Bronchial epithelial cell (primary cell): ENCODE data around the gene ATP1B1. TPM values are rescaled to one million over a fixed set of nuclear protein-coding genes. Genes with fewer than 3 reads are reported as not detected.
A peak's percentile ranks its signal among the peaks of the same experiment; 100 is the strongest.
"Not testable (repeated sequence)": the region's sequence is repeated elsewhere in the genome, so short reads cannot be mapped to it uniquely, and the experiment has no call there.

Experiments
- DNase-seq: peaks from one replicate; pipeline ENCODE4 v3.0.0-alpha.2; 2010; ENCODE audit warnings: low read depth
- FAIRE-seq: peaks from 2 replicates; lab custom pipeline; 2011; peaks lifted over from hg19 to GRCh38; lab: Jason Lieb, UNC
- H3K27me3 ChIP-seq: 2 replicates; pipeline ENCODE4 v1.5.1; 2011; ENCODE audit warnings: low read length; ENCODE audit not compliant: control insufficient read depth, insufficient read depth
- H3K36me3 ChIP-seq: 2 replicates; pipeline ENCODE4 v1.5.1; 2011; ENCODE audit warnings: low read length; ENCODE audit not compliant: control insufficient read depth, insufficient read depth
- H3K4me3 ChIP-seq: 2 replicates; pipeline ENCODE4 v1.5.1; 2011; ENCODE audit warnings: mild to moderate bottlenecking, low read depth, low read length, control low read depth
- CTCF ChIP-seq: IDR thresholded peaks from 2 replicates; pipeline ENCODE4 v1.5.1; 2011; ENCODE audit warnings: mild to moderate bottlenecking, moderate library complexity, low read length, control low read depth, inconsistent platforms; ENCODE audit not compliant: insufficient read depth, severe bottlenecking
- total RNA-seq: library from RNA; depleted of rRNA; stranded (reverse); fragments of >200 nt; gene quantifications from 2 replicates; pipeline ENCODE4 v1.2.1, GENCODE V29; 2014

Gene ATP1B1
- total RNA-seq, 1 donor from 2014 or later = 49.0 TPM

DNA sequence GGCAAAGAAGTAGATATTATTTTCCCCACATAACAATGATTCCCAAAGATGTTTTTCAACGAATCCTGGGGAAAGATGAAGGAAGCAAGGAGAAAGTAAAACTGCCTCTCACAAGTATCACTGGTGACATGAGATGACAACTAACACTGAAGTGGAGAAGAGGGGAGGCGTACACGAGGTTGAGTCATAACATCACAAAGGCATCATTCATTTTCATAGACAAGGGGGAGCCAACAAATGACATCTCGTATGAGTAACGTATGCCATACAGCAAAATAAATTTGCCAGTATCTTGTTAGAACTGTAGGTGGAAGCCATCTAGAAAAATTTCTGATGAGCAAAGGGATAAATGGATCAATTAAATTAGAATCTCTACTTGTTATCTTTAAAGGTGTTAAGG lies 56.6 kb downstream of the ATP1B1 start:
- Histone ChIP-seq H3K36me3 (no peaks in the 10 kb centered on the region), H3K4me3 (no peak overlapping the region), H3K27me3 (no peaks in the 10 kb centered on the region)
- TF ChIP-seq CTCF = no peak
- FAIRE-seq (no peak), DNase-seq (peak; percentile 78)

DNA sequence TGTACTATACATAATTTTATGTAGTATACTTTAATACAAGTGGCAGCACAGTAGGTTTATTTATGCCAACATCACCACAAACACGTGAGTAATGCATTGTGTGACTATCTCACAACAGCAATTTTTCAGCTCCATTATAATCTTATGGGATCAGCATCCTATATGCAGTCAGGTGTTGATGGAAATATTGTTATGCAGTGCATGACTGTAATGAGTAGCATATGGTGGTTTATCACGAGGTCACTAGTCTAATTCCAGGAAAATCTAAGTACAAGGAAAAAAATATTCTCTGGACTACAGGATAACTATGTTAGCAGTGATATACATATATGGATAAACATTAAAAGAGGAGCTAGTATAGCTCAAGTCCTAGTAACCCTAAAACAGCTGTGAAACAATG lies 69.0 kb downstream of the ATP1B1 start:
- no peaks in the 10 kb centered on the region for H3K27me3 ChIP-seq
- no peak for FAIRE-seq
- DNase-seq = no peak
- TF ChIP-seq CTCF = no peak
- H3K4me3 ChIP-seq = no peak overlapping the region
- H3K36me3 ChIP-seq = no peaks in the 10 kb centered on the region

DNA sequence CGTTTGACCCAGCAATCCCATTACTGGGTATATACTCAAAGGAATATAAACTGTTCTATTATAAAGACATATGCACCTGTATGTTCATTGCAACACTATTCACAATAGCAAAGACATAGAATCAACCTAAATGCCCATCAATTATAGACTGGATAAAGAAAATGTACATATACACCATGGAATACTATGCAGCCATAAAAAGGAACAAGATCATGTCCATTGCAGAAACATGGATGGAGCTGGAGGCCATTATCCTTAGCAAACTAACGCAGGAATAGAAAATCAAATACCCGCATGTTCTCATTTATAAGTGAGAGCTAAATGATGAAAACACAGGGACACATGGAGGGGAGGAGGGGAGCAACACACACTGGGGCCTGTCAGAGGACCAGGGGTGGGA lies 72.9 kb downstream of the ATP1B1 start:
- H3K4me3 ChIP-seq, DNase-seq, H3K27me3 ChIP-seq, H3K36me3 ChIP-seq, FAIRE-seq: not testable (repeated sequence)

DNA sequence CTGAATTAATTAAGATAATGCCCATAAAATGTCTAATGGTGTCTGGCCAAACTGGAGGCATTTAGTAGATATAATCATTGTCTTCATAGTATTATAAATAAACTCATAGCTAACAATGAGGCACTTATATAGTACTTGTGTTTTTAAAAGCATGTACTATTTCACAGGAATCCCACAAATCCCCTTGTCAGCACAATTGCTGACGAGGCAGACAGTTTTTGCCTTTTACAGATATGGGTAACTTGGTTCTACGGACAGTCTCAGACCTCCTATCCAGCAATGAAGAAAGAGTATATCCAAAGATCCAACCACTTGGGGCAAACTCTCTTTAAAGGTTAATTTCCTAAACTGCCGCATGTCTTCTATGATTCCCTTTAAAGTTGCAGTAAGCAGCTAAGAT lies 73.7 kb downstream of the ATP1B1 start:
- no peak for TF ChIP-seq CTCF
- H3K27me3 ChIP-seq = no peaks in the 10 kb centered on the region
- DNase-seq (no peak), FAIRE-seq (no peak)
- no peak overlapping the region for H3K4me3 ChIP-seq
- no peaks in the 10 kb centered on the region for H3K36me3 ChIP-seq
